Stimulated activated CD4-positive, alpha-beta T cell treated with anti-CD3 and anti-CD28 coated beads, Interleukin-15, amount 100 ng/mL, for 24 hours (primary cell): ENCODE measurements around the gene MAGI1.

Experiments
- DNase-seq: peaks from one replicate; pipeline ENCODE4 v3.0.0-alpha.2; 2020

Gene MAGI1

GRCh38 chr3:66012711-66013110 is 26.0 kb downstream of the MAGI1 start:
- no peak for DNase-seq

GRCh38 chr3:66010739-66011655 is 27.7 kb downstream of the MAGI1 start:
- no peak for DNase-seq

- no peak for DNase-seq
Measured at GRCh38 chr3:66010348-66010738, 28.4 kb downstream of the MAGI1 start.

- DNase-seq = no peak
Measured at GRCh38 chr3:66004244-66004643, 34.5 kb downstream of the MAGI1 start.

- no peak for DNase-seq
Measured at GRCh38 chr3:66001626-66002025, 37.1 kb downstream of the MAGI1 start.

- DNase-seq = no peak
Measured at GRCh38 chr3:66000506-66000905, 38.2 kb downstream of the MAGI1 start.

- DNase-seq = no peak
Measured at GRCh38 chr3:65999606-66000005, 39.1 kb downstream of the MAGI1 start.

- no peak for DNase-seq
Measured at GRCh38 chr3:65996589-65996988, 42.1 kb downstream of the MAGI1 start.

GRCh38 chr3:65995515-65995914 is 43.2 kb downstream of the MAGI1 start:
- no peak for DNase-seq

- DNase-seq = no peak
Measured at GRCh38 chr3:65995030-65995429, 43.7 kb downstream of the MAGI1 start.

- DNase-seq = no peak
Measured at GRCh38 chr3:65993134-65993900, 45.4 kb downstream of the MAGI1 start.

GRCh38 chr3:65992106-65992505 is 46.6 kb downstream of the MAGI1 start:
- no peak for DNase-seq

- no peak for DNase-seq
Measured at GRCh38 chr3:65988411-65989180, 50.1 kb downstream of the MAGI1 start.

- no peak for DNase-seq
Measured at GRCh38 chr3:65986285-65986684, 52.4 kb downstream of the MAGI1 start.

- no peak for DNase-seq
Measured at GRCh38 chr3:65984975-65985374, 53.7 kb downstream of the MAGI1 start.

- DNase-seq = no peak
Measured at GRCh38 chr3:65983100-65983499, 55.6 kb downstream of the MAGI1 start.

GRCh38 chr3:65979731-65980130 is 59.0 kb downstream of the MAGI1 start:
- no peak for DNase-seq

- no peak for DNase-seq
Measured at GRCh38 chr3:65979162-65979561, 59.6 kb downstream of the MAGI1 start.

GRCh38 chr3:65978116-65978515 is 60.6 kb downstream of the MAGI1 start:
- DNase-seq = no peak

GRCh38 chr3:65975032-65975431 is 63.7 kb downstream of the MAGI1 start:
- DNase-seq = no peak

- no peak for DNase-seq
Measured at GRCh38 chr3:65974509-65974908, 64.2 kb downstream of the MAGI1 start.

- DNase-seq = no peak
Measured at GRCh38 chr3:65972765-65973164, 66.0 kb downstream of the MAGI1 start.
